H1 (cell line): Measurements from ENCODE around the gene TTC33. TPM values are rescaled to one million over a fixed set of nuclear protein-coding genes. Genes with fewer than 3 reads are reported as not detected.

Experiments used
- CTCF ChIA-PET: fragments of 300-600 bp; sonication (Branson Sonifier 250); formaldehyde crosslinking; loops from one replicate; lab custom pipeline; 2021; ENCODE audit not compliant: partially characterized antibody; lab: Charles Lee
- POLR2A ChIA-PET: fragments of 300-600 bp; sonication (Branson Sonifier 250); formaldehyde crosslinking; loops from one replicate; lab custom pipeline; 2021; ENCODE audit warnings: inconsistent platforms; ENCODE audit not compliant: partially characterized antibody; lab: Charles Lee
- DNase-seq, 2 experiments: peaks; one replicate each; pipeline versions ENCODE4 v3.0.0 to v3.0.0-alpha.2; 2010 to 2022; ENCODE audit warnings: low spot score in 2 of 2, low read depth in 1 of 2, mixed read lengths in 1 of 2
- FAIRE-seq: peaks from 2 replicates; lab custom pipeline; 2011; peaks lifted over from hg19 to GRCh38; lab: Jason Lieb, UNC
- H2AFZ ChIP-seq: 2 replicates; pipeline ENCODE4 v1.8.1; 2012; ENCODE audit warnings: low read length, inconsistent platforms
- H2AK5ac ChIP-seq: 2 replicates; pipeline ENCODE4 v1.6.1; 2013; ENCODE audit warnings: low read depth, low read length
- H2BK120ac ChIP-seq: replicated peaks from 2 replicates; pipeline ENCODE3; 2013; ENCODE audit warnings: low read depth, low read length, inconsistent platforms
- H2BK12ac ChIP-seq: 2 replicates; pipeline ENCODE4 v1.6.1; 2013; ENCODE audit warnings: low read depth, low read length
- H2BK15ac ChIP-seq: 2 replicates; pipeline ENCODE4 v1.6.1; 2013; ENCODE audit warnings: low read length
- H2BK20ac ChIP-seq: 2 replicates; pipeline ENCODE4 v1.6.1; 2013; ENCODE audit warnings: low read length
- H2BK5ac ChIP-seq: 2 replicates; pipeline ENCODE4 v1.6.1; 2013; ENCODE audit warnings: low read depth, low read length
- H3K14ac ChIP-seq: 2 replicates; pipeline ENCODE4 v1.6.1; 2013; ENCODE audit warnings: inconsistent platforms; ENCODE audit not compliant: insufficient read length
- H3K18ac ChIP-seq: 2 replicates; pipeline ENCODE4 v1.6.1; 2013; ENCODE audit warnings: low read length; ENCODE audit errors: extremely low read depth
- H3K23ac ChIP-seq: 2 replicates; pipeline ENCODE4 v1.6.1; 2013; ENCODE audit warnings: inconsistent platforms; ENCODE audit not compliant: insufficient read length
- H3K23me2 ChIP-seq: 2 replicates; pipeline ENCODE4 v1.6.1; 2013; ENCODE audit warnings: low read depth, low read length
- H3K27ac ChIP-seq: 2 replicates; pipeline ENCODE4 v1.6.1; 2011; ENCODE audit warnings: low read depth, low read length, inconsistent platforms
- H3K27me3 ChIP-seq, 4 experiments: replicated peaks in 1 of 4; 1 replicate in 1 of 4; 2 replicates in 3 of 4; pipeline versions ENCODE4 v1.6.1 to v1.8.1; 2011 to 2013; ENCODE audit warnings: low read length in 3 of 4, mild to moderate bottlenecking in 3 of 4, inconsistent platforms in 2 of 4, mixed read lengths in 2 of 4, moderate library complexity in 1 of 4; ENCODE audit not compliant: control insufficient read depth in 3 of 4, insufficient read depth in 3 of 4; ENCODE audit errors: extremely low read depth in 1 of 4
- H3K36me3 ChIP-seq, 4 experiments: 2 replicates each; pipeline versions ENCODE4 v1.6.1 to v1.8.1; 2011 to 2013; ENCODE audit warnings: mild to moderate bottlenecking in 4 of 4, low read length in 3 of 4, moderate library complexity in 2 of 4, control low read depth in 1 of 4, inconsistent platforms in 1 of 4; ENCODE audit not compliant: insufficient read depth in 4 of 4, control insufficient read depth in 2 of 4
- H3K4ac ChIP-seq: replicated peaks from 2 replicates; pipeline ENCODE3; 2013; ENCODE audit warnings: low read length, low read depth, mixed read lengths, inconsistent platforms; ENCODE audit not compliant: insufficient read length
- H3K4me1 ChIP-seq, 4 experiments: replicated peaks in 1 of 4; 1 replicate in 1 of 4; 2 replicates in 3 of 4; pipeline versions ENCODE4 v1.6.1 to v1.8.1; 2011 to 2013; ENCODE audit warnings: low read length in 3 of 4, inconsistent platforms in 2 of 4, mixed read lengths in 1 of 4; ENCODE audit not compliant: insufficient read depth in 4 of 4, control insufficient read depth in 3 of 4
- H3K4me2 ChIP-seq, 2 experiments: 2 replicates each; pipeline versions ENCODE4 v1.6.1 to v1.8.1; 2011 to 2013; ENCODE audit warnings: low read depth in 2 of 2, low read length in 2 of 2, control low read depth in 1 of 2, inconsistent platforms in 1 of 2, mild to moderate bottlenecking in 1 of 2; ENCODE audit not compliant: insufficient read depth in 1 of 2
- H3K4me3 ChIP-seq, 4 experiments: fragments of 200-600, 300-600 bp in 1 of 4; sonication (generic), shearing (Covaris generic), sonication (Bioruptor Twin) in 1 of 4; 2 replicates each; pipeline versions ENCODE4 v1.5.1 to v1.8.1; 2011 to 2016; ENCODE audit warnings: low read length in 4 of 4, low read depth in 3 of 4, control low read depth in 2 of 4, inconsistent platforms in 2 of 4, mild to moderate bottlenecking in 2 of 4, mixed read lengths in 1 of 4, moderate library complexity in 1 of 4; ENCODE audit not compliant: insufficient read depth in 2 of 4; ENCODE audit errors: extremely low read depth in 1 of 4
- H3K56ac ChIP-seq: replicated peaks from 2 replicates; pipeline ENCODE3; 2013; ENCODE audit warnings: low read depth, mild to moderate bottlenecking, mixed read lengths, low read length, inconsistent platforms; ENCODE audit not compliant: insufficient read length
- H3K79me1 ChIP-seq: 2 replicates; pipeline ENCODE4 v1.6.1; 2013; ENCODE audit warnings: low read depth, low read length, control low read depth
- H3K79me2 ChIP-seq, 2 experiments: 2 replicates each; pipeline versions ENCODE4 v1.6.1 to v1.8.1; 2012 to 2013; ENCODE audit warnings: low read length in 2 of 2, mild to moderate bottlenecking in 2 of 2, inconsistent platforms in 1 of 2; ENCODE audit not compliant: insufficient read depth in 2 of 2, control insufficient read depth in 1 of 2
- H3K9ac ChIP-seq, 4 experiments: replicated peaks in 1 of 4; 1 replicate in 1 of 4; 2 replicates in 3 of 4; pipeline versions ENCODE4 v1.6.1 to v1.8.1; 2011 to 2013; ENCODE audit warnings: low read depth in 3 of 4, low read length in 3 of 4, control low read depth in 2 of 4, mild to moderate bottlenecking in 2 of 4, moderate library complexity in 2 of 4, inconsistent platforms in 1 of 4; ENCODE audit errors: extremely low read depth in 1 of 4
- H3K9me3 ChIP-seq, 2 experiments: 2 replicates each; pipeline versions ENCODE4 v1.6.1 to v1.8.1; 2012 to 2013; ENCODE audit warnings: mild to moderate bottlenecking in 2 of 2, moderate library complexity in 2 of 2, control low read depth in 1 of 2, inconsistent platforms in 1 of 2, low read depth in 1 of 2, low read length in 1 of 2, mixed read lengths in 1 of 2; ENCODE audit not compliant: insufficient read depth in 2 of 2
- H4K20me1 ChIP-seq, 2 experiments: replicated peaks in 1 of 2; 2 replicates each; pipeline versions ENCODE3 to v1.8.1; 2011 to 2013; ENCODE audit warnings: inconsistent platforms in 2 of 2, low read length in 2 of 2, mild to moderate bottlenecking in 1 of 2; ENCODE audit not compliant: insufficient read depth in 2 of 2, control insufficient read depth in 1 of 2
- H4K5ac ChIP-seq: 2 replicates; pipeline ENCODE4 v1.6.1; 2013; ENCODE audit warnings: low read length, low read depth, mixed read lengths, inconsistent platforms; ENCODE audit not compliant: insufficient read length
- H4K8ac ChIP-seq: 2 replicates; pipeline ENCODE4 v1.8.0; 2013; ENCODE audit warnings: mild to moderate bottlenecking, moderate library complexity, low read length, inconsistent platforms; ENCODE audit not compliant: insufficient read depth; ENCODE audit errors: extremely low read depth
- H4K91ac ChIP-seq: replicated peaks from 2 replicates; pipeline ENCODE3; 2013; ENCODE audit warnings: low read length, mixed read lengths, inconsistent platforms; ENCODE audit not compliant: insufficient read length
- RXRA ChIP-seq: IDR thresholded peaks from 2 replicates; pipeline ENCODE4 v1.6.1; 2011; ENCODE audit warnings: low read depth, mild to moderate bottlenecking, low read length, moderate library complexity; ENCODE audit not compliant: insufficient read depth
- SP4 ChIP-seq: IDR thresholded peaks from 2 replicates; pipeline ENCODE4 v1.6.1; 2012; ENCODE audit warnings: low read length, inconsistent platforms
- TEAD4 ChIP-seq: IDR thresholded peaks from 2 replicates; pipeline ENCODE4 v1.6.1; 2012; ENCODE audit warnings: low read depth, low read length, inconsistent platforms, mixed read lengths
- WGBS, 2 experiments: shearing (Covaris generic) in 1 of 2; methylation state at CpG; one replicate each; pipeline versions ENCODE4 v1.1.6 to v1.1.7; 2013 to 2015; ENCODE audit warnings: low lambda C conversion rate in 2 of 2, mixed read lengths in 2 of 2, inconsistent platforms in 1 of 2, low coverage in 1 of 2, missing lambda C conversion rate in 1 of 2; ENCODE audit not compliant: insufficient replicate concordance in 2 of 2, insufficient coverage in 1 of 2, insufficient read length in 1 of 2; ENCODE audit errors: extremely low coverage in 1 of 2, missing lambda C conversion rate in 1 of 2; 5-methylcytosine and 5-hydroxymethylcytosine counted together
- polyA plus RNA-seq, 7 experiments: library from polyadenylated mRNA; depleted of rRNA in 3 of 7; stranded (reverse) in 5 of 7; unstranded in 2 of 7; fragments of >200 nt in 5 of 7; fragments of 200-250 nt in 2 of 7; gene quantifications; 1 replicate in 5 of 7; 2 replicates in 1 of 7; 4 replicates in 1 of 7; pipeline versions ENCODE4 v1.2.1 to v1.2.3, GENCODE V29; 2011 to 2013; ENCODE audit warnings: missing spikeins in 2 of 7, mixed read lengths in 2 of 7
- total RNA-seq: library from RNA; stranded (reverse); fragmentation: NEBNext Ultra II Directional; extraction: Animal tissue kit (Norgen Biotek cat#: 25700); gene quantifications from 2 replicates; pipeline ENCODE4 v1.2.1, GENCODE V29; 2021

TTC33 gene
- total and polyA plus RNA-seq, 2 of the 8 experiments (the other 6 are each of a cell fraction or from before 2014, with no cell fraction given): 1.2 to 12.6 TPM

DNA sequence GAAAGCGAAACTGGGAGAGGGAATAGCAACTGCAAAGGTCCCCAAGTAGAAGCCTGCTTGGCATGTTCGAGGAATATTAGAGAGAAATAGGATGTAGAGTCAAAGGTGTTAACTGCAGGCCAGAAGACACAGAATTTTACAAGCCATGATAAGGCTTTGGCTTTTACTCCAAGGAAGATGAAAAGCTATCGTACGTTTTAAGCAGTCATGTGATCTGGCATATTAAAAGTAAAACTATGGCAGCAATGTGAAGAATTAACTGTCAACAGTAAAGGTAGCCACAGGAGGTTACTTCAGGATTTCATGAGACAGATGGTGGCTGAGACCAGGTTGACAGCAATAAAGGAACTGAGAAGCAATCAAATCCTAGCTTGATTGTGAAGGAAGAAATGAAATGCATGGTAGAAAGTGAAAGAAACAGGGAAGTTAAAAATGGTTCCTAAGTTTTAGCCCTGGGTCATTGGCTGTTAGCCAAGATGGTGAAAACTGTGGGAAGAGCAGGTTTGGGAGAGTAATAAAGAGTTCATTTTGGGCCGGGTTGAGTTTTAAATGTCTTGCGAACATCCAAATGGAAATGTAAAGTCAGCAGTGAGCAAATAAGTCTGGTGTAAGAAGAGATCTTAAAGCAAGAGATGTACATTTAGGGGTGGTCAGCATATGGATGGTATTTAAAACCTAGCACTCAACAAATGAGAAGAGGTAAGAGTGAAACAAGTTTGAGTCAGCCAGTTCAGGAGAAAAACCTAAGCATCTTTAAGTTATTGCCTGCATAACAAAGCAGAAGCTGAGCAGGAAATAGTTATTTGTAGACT, 20.3 kb upstream of the TTC33 start:
- ChIA-PET CTCF (interaction anchor here (1.0 to 1.1 kb wide), 2 partner anchors 13 to 22 kb away, joined by 3 to 4 read pairs; no protein-coding TSS in a partner anchor), POLR2A (interaction anchor here (1.0 to 1.8 kb wide), 6 partner anchors 16 to 59 kb away, joined by 3 to 5 read pairs (median 4); partner anchors contain the start of gene RPL37)
- Histone ChIP-seq H3K27me3 (no peaks in the 10 kb centered on the region), H3K4me2 (no peak overlapping the region), H3K23me2 (no peaks in the 10 kb centered on the region), H4K8ac (no peak overlapping the region), H3K18ac (no peak overlapping the region), H3K36me3 (peaks cover 6 to 36% (median 10%) of the 10 kb centered on the region in 4 experiments; a peak in 6 of 8 replicates), H2AFZ (no peak overlapping the region), H3K23ac (no peak overlapping the region), H3K4ac (no peak overlapping the region), H4K20me1 (peaks cover 0 to 3% of the 10 kb centered on the region in 2 experiments), H3K4me3 (no peak overlapping the region), H3K56ac (no peak overlapping the region), H2BK15ac (no peak overlapping the region), H2BK120ac (no peak overlapping the region), H4K5ac (no peak overlapping the region), H2BK12ac (no peak overlapping the region), H3K27ac (no peak overlapping the region), H3K4me1 (no peaks in the 10 kb centered on the region), H2AK5ac (no peak overlapping the region), H3K9me3 (no peaks in the 10 kb centered on the region), H3K14ac (no peak overlapping the region), H3K9ac (no peak overlapping the region; a peak in 1 of 7 replicates), H2BK5ac (no peak overlapping the region), H2BK20ac (no peak overlapping the region), H4K91ac (no peak overlapping the region), H3K79me1 (peaks cover 3% of the 10 kb centered on the region; the same call in 1 of the 2 replicates), H3K79me2 (peaks cover 0 to 29% of the 10 kb centered on the region in 2 experiments; a peak in 2 of 4 replicates)
- FAIRE-seq (no peak), DNase-seq (no peak)
- TF ChIP-seq RXRA: no peak
- no peak for TF ChIP-seq TEAD4
- TF ChIP-seq SP4: no peak
- 93% methylated on average over 6 of the region's 6 CpGs; no CpG with 5 or more reads in 1 of the 2 experiments for WGBS, 2 experiments
